ENCODE results near the gene GALNT1.

The GALNT1 gene

DNA sequence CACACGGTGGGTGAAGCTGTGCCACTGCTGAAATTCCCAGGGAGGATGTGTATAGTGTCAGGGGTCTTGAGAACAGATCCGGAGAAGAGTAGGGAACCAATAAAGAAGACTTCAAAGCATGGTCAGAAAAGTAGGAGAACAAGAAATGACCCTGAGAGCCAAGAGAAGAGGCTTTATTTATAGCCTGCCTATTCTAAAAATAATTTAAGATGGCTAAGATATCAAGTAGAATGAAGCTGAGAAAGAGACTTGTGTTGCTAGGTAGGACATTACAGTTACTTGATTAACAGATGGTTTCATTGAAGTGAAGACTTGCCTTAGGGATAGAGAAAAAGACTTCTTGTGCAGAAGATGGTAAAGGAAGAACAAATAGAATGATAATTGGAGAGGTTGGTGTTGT, 43.7 kb downstream of the GALNT1 start:
- Histone ChIP-seq H3K27me3 (ENCODE audit: control insufficient read depth in 1 of 2, insufficient read depth in 2 of 2, low read length in 2 of 2) (no peaks in the 10 kb centered on the region), H3K9ac (ENCODE audit: low read depth in 1 of 2, low read length in 2 of 2) (no peak overlapping the region), H3K4me3 (ENCODE audit: low read depth in 1 of 2, low read length in 2 of 2) (no peak overlapping the region), H3K9me3 (ENCODE audit: control insufficient read depth in 1 of 2, low read length in 2 of 2) (peaks cover 7 to 9% of the 10 kb centered on the region in 2 donors), H3K36me3 (ENCODE audit: control insufficient read depth in 1 of 2, insufficient read depth in 2 of 2, low read length in 2 of 2) (no peaks in the 10 kb centered on the region), H3K4me1 (ENCODE audit: control insufficient read depth in 1 of 2, insufficient read depth in 2 of 2, low read length in 2 of 2) (peaks cover 5% of the 10 kb centered on the region in 2 donors), H3K27ac (ENCODE audit: low read depth, low read length) (no peak overlapping the region)

DNA sequence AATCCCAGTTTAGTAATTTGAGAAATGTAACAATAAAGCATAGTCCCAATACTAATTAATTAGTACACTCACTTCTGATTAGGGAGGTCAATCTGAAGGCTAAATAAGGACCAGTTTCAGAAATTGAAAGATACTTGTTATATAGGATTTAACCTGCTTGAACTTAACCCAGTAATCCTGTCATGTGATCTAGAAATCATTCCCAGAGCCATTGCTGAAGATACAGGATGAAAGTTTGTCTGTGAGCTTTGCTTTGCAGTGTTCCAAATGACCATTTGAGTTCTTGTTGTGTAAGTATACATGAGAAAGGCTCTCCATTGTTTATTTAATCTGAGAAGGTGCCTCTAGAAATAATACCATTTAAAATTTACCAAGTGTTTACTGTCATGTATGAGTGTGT, 52.2 kb downstream of the GALNT1 start:
- peaks cover 0 to 6% of the 10 kb centered on the region in 2 donors for H3K9me3 ChIP-seq (ENCODE audit: control insufficient read depth in 1 of 2, low read length in 2 of 2)
- no peaks in the 10 kb centered on the region for H3K4me1 ChIP-seq (ENCODE audit: control insufficient read depth in 1 of 2, insufficient read depth in 2 of 2, low read length in 2 of 2)
- no peaks in the 10 kb centered on the region for H3K27me3 ChIP-seq (ENCODE audit: control insufficient read depth in 1 of 2, insufficient read depth in 2 of 2, low read length in 2 of 2)
- H3K36me3 ChIP-seq (ENCODE audit: control insufficient read depth in 1 of 2, insufficient read depth in 2 of 2, low read length in 2 of 2), result no peaks in the 10 kb centered on the region
- no peak overlapping the region for H3K9ac ChIP-seq (ENCODE audit: low read depth in 1 of 2, low read length in 2 of 2)
- H3K4me3 ChIP-seq (ENCODE audit: low read depth in 1 of 2, low read length in 2 of 2), result no peak overlapping the region
- H3K27ac ChIP-seq (ENCODE audit: low read depth, low read length), result no peak overlapping the region

DNA sequence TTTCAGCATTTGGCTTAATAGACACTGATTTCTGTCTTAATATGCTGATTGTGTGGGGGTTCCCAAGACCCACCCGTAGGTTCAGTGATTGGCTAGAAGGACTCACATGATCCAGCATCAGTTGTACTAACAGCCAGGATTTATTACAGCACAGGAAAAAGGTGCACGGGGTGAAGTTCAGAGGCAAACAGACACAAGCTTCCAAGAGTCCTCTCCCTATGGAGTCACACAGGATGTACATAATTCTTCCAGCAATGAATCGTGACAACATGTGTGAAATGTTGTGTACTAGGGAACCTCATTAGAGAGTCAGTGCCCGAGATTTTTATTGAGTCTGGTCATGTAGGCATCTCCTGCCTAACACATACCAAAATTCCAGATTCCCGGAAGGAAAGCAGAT, 52.8 kb downstream of the GALNT1 start:
- H3K9me3 ChIP-seq (ENCODE audit: control insufficient read depth in 1 of 2, low read length in 2 of 2), result peaks cover 0 to 6% of the 10 kb centered on the region in 2 donors
- no peaks in the 10 kb centered on the region for H3K4me1 ChIP-seq (ENCODE audit: control insufficient read depth in 1 of 2, insufficient read depth in 2 of 2, low read length in 2 of 2)
- no peaks in the 10 kb centered on the region for H3K27me3 ChIP-seq (ENCODE audit: control insufficient read depth in 1 of 2, insufficient read depth in 2 of 2, low read length in 2 of 2)
- no peak overlapping the region for H3K4me3 ChIP-seq (ENCODE audit: low read depth in 1 of 2, low read length in 2 of 2)
- H3K36me3 ChIP-seq (ENCODE audit: control insufficient read depth in 1 of 2, insufficient read depth in 2 of 2, low read length in 2 of 2), result no peaks in the 10 kb centered on the region
- no peak overlapping the region for H3K27ac ChIP-seq (ENCODE audit: low read depth, low read length)
- H3K9ac ChIP-seq (ENCODE audit: low read depth in 1 of 2, low read length in 2 of 2), result no peak overlapping the region

DNA sequence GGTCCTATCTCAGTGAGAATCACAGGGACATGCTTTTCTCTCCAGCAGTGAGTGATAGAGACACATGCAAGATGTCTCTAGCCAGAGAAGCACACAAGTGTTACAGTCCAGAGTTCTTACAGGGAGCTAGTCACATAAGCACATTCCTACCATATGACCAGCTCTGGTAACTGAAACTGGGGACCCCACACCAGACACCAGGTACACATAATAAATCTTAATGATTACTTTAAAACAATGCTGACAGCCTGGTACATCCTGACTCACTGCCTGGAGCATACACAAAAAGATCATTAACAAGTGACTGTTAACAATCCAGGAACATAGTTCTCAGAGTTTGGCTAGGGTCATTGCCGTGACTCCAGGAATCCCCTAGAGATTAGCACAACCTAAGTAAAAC, 53.6 kb downstream of the GALNT1 start:
- Histone ChIP-seq H3K4me1 (ENCODE audit: control insufficient read depth in 1 of 2, insufficient read depth in 2 of 2, low read length in 2 of 2) (no peaks in the 10 kb centered on the region), H3K27ac (ENCODE audit: low read depth, low read length) (no peak overlapping the region), H3K9me3 (ENCODE audit: control insufficient read depth in 1 of 2, low read length in 2 of 2) (peaks cover 0 to 6% of the 10 kb centered on the region in 2 donors), H3K4me3 (ENCODE audit: low read depth in 1 of 2, low read length in 2 of 2) (no peak overlapping the region), H3K9ac (ENCODE audit: low read depth in 1 of 2, low read length in 2 of 2) (no peak overlapping the region), H3K27me3 (ENCODE audit: control insufficient read depth in 1 of 2, insufficient read depth in 2 of 2, low read length in 2 of 2) (no peaks in the 10 kb centered on the region), H3K36me3 (ENCODE audit: control insufficient read depth in 1 of 2, insufficient read depth in 2 of 2, low read length in 2 of 2) (no peaks in the 10 kb centered on the region)

DNA sequence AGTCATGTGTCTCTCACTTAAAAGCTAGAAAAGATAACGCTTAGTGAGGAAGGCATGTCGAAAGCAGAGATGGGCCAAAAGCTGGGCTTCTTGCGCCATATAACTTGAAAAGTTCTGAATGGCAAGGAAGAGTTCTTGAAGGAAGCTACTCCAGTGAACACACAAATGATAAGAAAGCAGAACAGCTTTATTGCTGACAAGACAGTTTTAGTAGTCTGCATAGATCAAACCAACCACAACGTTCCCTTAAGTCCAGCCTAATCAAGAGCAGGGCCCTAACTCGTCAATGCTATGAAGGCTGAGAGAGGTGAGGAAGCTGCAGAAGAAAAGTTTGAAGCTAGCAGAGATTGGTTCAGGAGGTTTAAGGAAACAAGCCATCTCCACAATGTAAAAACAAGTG, 55.7 kb downstream of the GALNT1 start:
- Histone ChIP-seq H3K27ac (ENCODE audit: low read depth, low read length) (no peak overlapping the region), H3K9me3 (ENCODE audit: control insufficient read depth in 1 of 2, low read length in 2 of 2) (peaks cover 0 to 6% of the 10 kb centered on the region in 2 donors), H3K27me3 (ENCODE audit: control insufficient read depth in 1 of 2, insufficient read depth in 2 of 2, low read length in 2 of 2) (no peaks in the 10 kb centered on the region), H3K4me3 (ENCODE audit: low read depth in 1 of 2, low read length in 2 of 2) (no peak overlapping the region), H3K36me3 (ENCODE audit: control insufficient read depth in 1 of 2, insufficient read depth in 2 of 2, low read length in 2 of 2) (no peaks in the 10 kb centered on the region), H3K4me1 (ENCODE audit: control insufficient read depth in 1 of 2, insufficient read depth in 2 of 2, low read length in 2 of 2) (no peaks in the 10 kb centered on the region), H3K9ac (ENCODE audit: low read depth in 1 of 2, low read length in 2 of 2) (no peak overlapping the region)

DNA sequence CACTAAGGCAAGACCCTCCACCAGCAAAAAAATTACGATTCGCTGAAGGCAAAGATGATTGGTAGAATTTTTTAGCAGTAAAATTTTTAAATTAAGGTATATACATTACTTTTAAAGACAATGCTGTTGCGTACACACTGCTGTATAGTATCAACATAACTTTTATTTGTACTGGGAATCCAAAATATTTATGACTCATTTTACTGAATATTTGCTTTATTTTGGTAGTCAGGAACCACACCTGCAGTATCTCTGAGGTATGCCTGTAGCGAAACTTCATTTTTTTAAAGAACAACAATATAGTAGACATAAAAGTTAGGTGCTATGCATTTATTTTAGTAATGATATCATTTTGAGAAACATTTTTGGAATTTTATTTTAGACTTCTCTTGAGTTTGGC, 57.8 kb downstream of the GALNT1 start:
- Histone ChIP-seq H3K27me3 (ENCODE audit: control insufficient read depth in 1 of 2, insufficient read depth in 2 of 2, low read length in 2 of 2) (no peaks in the 10 kb centered on the region), H3K36me3 (ENCODE audit: control insufficient read depth in 1 of 2, insufficient read depth in 2 of 2, low read length in 2 of 2) (no peaks in the 10 kb centered on the region), H3K9ac (ENCODE audit: low read depth in 1 of 2, low read length in 2 of 2) (no peak overlapping the region), H3K4me1 (ENCODE audit: control insufficient read depth in 1 of 2, insufficient read depth in 2 of 2, low read length in 2 of 2) (no peaks in the 10 kb centered on the region), H3K9me3 (ENCODE audit: control insufficient read depth in 1 of 2, low read length in 2 of 2) (peaks cover 0 to 6% of the 10 kb centered on the region in 2 donors), H3K27ac (ENCODE audit: low read depth, low read length) (no peak overlapping the region), H3K4me3 (ENCODE audit: low read depth in 1 of 2, low read length in 2 of 2) (no peak overlapping the region)

DNA sequence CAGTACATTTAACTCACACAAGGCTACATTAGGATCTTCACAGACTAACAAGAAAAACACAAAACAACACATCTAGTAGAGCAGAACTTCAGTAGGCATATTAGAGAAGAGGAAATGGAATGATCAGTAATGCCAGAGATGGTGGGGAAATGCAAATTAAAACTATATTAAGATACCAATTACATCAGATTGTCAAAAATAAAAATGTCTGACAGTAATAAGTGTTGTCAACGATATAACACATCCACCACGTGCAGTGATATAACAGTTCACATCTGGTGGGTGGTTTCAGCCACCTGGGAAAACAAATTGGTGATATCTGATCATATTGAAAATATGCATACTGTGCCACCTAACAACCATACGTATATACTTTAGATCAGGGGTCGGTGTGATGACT, 59.9 kb downstream of the GALNT1 start:
- no peak overlapping the region for H3K27ac ChIP-seq (ENCODE audit: low read depth, low read length)
- H3K9me3 ChIP-seq (ENCODE audit: control insufficient read depth in 1 of 2, low read length in 2 of 2), result peaks cover 0 to 6% of the 10 kb centered on the region in 2 donors
- H3K9ac ChIP-seq (ENCODE audit: low read depth in 1 of 2, low read length in 2 of 2), result no peak overlapping the region
- H3K4me3 ChIP-seq (ENCODE audit: low read depth in 1 of 2, low read length in 2 of 2), result no peak overlapping the region
- no peaks in the 10 kb centered on the region for H3K36me3 ChIP-seq (ENCODE audit: control insufficient read depth in 1 of 2, insufficient read depth in 2 of 2, low read length in 2 of 2)
- H3K27me3 ChIP-seq (ENCODE audit: control insufficient read depth in 1 of 2, insufficient read depth in 2 of 2, low read length in 2 of 2), result no peaks in the 10 kb centered on the region
- H3K4me1 ChIP-seq (ENCODE audit: control insufficient read depth in 1 of 2, insufficient read depth in 2 of 2, low read length in 2 of 2), result no peaks in the 10 kb centered on the region

DNA sequence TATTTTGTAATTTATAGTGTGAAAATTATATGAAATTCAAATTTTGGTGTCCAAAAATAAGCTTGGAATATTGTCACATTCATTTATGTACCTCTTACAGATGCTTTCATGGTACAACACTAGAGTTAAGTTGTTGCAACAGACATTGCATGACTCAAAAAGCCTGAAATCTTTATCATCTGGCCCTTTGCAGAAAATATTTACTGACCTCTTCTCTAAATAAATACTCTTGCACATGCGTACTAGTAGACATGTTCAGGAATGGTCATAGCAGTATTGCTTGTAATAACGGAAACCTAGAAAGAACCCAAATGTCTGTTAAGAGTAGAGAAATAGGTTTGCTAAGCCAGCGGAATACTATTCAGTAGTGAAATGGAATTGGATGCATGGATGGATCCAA, 60.4 kb downstream of the GALNT1 start:
- no peak overlapping the region for H3K4me3 ChIP-seq (ENCODE audit: low read depth in 1 of 2, low read length in 2 of 2)
- H3K9ac ChIP-seq (ENCODE audit: low read depth in 1 of 2, low read length in 2 of 2), result no peak overlapping the region
- no peak overlapping the region for H3K27ac ChIP-seq (ENCODE audit: low read depth, low read length)
- no peaks in the 10 kb centered on the region for H3K36me3 ChIP-seq (ENCODE audit: control insufficient read depth in 1 of 2, insufficient read depth in 2 of 2, low read length in 2 of 2)
- no peaks in the 10 kb centered on the region for H3K4me1 ChIP-seq (ENCODE audit: control insufficient read depth in 1 of 2, insufficient read depth in 2 of 2, low read length in 2 of 2)
- H3K27me3 ChIP-seq (ENCODE audit: control insufficient read depth in 1 of 2, insufficient read depth in 2 of 2, low read length in 2 of 2), result no peaks in the 10 kb centered on the region
- H3K9me3 ChIP-seq (ENCODE audit: control insufficient read depth in 1 of 2, low read length in 2 of 2), result peaks cover 0 to 6% of the 10 kb centered on the region in 2 donors

DNA sequence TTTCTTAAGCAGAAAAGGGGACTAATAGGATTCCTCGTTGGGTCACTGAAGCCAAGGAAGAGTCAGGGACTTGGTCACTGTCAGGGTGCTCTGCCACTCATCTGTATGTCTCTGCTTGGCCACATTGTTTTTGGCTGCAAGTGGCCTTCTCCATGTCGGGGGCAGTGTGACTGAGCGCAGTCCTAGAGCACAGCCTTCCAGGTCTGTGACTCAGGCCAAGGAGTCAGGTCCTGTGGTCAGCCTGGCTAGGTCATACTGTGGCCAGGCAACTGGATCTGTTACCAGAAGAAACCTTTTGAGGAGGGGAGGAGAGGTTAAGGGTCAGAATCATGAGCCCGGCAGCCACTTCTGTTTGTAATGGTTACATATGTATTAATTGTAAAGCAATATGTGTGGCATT, 61.3 kb downstream of the GALNT1 start:
- Histone ChIP-seq H3K9ac (ENCODE audit: low read depth in 1 of 2, low read length in 2 of 2) (no peak overlapping the region), H3K36me3 (ENCODE audit: control insufficient read depth in 1 of 2, insufficient read depth in 2 of 2, low read length in 2 of 2) (no peaks in the 10 kb centered on the region), H3K4me1 (ENCODE audit: control insufficient read depth in 1 of 2, insufficient read depth in 2 of 2, low read length in 2 of 2) (no peaks in the 10 kb centered on the region), H3K9me3 (ENCODE audit: control insufficient read depth in 1 of 2, low read length in 2 of 2) (peaks cover 0 to under 1% of the 10 kb centered on the region in 2 donors), H3K4me3 (ENCODE audit: low read depth in 1 of 2, low read length in 2 of 2) (no peak overlapping the region), H3K27me3 (ENCODE audit: control insufficient read depth in 1 of 2, insufficient read depth in 2 of 2, low read length in 2 of 2) (no peaks in the 10 kb centered on the region), H3K27ac (ENCODE audit: low read depth, low read length) (no peak overlapping the region)

DNA sequence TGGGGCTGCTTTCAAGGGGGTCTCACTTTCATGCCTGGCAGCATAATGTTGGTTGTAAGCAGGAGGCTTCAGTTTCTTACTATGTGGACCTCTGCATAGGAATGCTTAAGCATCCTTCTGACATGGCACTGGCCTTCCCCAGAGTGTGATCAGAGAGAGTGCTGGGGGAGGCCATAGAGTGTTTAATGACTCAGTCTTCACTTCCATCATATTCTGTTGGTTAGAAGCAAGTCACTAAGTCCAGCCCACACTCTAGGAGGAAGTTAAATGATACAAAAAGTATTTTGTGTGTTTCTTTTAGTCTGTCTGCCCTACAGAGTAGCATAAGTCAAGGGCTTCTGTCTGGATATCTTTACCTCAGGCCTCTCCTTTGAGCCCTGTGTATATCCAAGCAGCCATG, 64.9 kb downstream of the GALNT1 start:
- H3K9ac ChIP-seq (ENCODE audit: low read depth in 1 of 2, low read length in 2 of 2), result no peak overlapping the region
- H3K27ac ChIP-seq (ENCODE audit: low read depth, low read length), result no peak overlapping the region
- no peaks in the 10 kb centered on the region for H3K4me1 ChIP-seq (ENCODE audit: control insufficient read depth in 1 of 2, insufficient read depth in 2 of 2, low read length in 2 of 2)
- no peaks in the 10 kb centered on the region for H3K36me3 ChIP-seq (ENCODE audit: control insufficient read depth in 1 of 2, insufficient read depth in 2 of 2, low read length in 2 of 2)
- H3K27me3 ChIP-seq (ENCODE audit: control insufficient read depth in 1 of 2, insufficient read depth in 2 of 2, low read length in 2 of 2), result no peaks in the 10 kb centered on the region
- no peak overlapping the region for H3K4me3 ChIP-seq (ENCODE audit: low read depth in 1 of 2, low read length in 2 of 2)
- H3K9me3 ChIP-seq (ENCODE audit: control insufficient read depth in 1 of 2, low read length in 2 of 2), result no peaks in the 10 kb centered on the region

Data from duodenal mucosa (tissue), 2 donors.